GM08714 (cell line): Measurements from ENCODE around the gene CENPU.

Experiments
- H3K4me3 ChIP-seq: fragments of 200-500 bp; sonication (Bioruptor generic); 2 replicates; pipeline ENCODE4 v1.5.1; 2014; ENCODE audit warnings: mild to moderate bottlenecking, low read length, inconsistent platforms
- ZNF274 ChIP-seq: IDR thresholded peaks from 2 replicates; pipeline ENCODE4 v1.6.1; 2012; ENCODE audit warnings: mild to moderate bottlenecking, low read depth, low read length

The CENPU gene

GRCh38 chr4:184763150-184763780 is 29.4 kb upstream of the CENPU start:
- no peak for TF ChIP-seq ZNF274
- H3K4me3 ChIP-seq = no peak overlapping the region

DNA sequence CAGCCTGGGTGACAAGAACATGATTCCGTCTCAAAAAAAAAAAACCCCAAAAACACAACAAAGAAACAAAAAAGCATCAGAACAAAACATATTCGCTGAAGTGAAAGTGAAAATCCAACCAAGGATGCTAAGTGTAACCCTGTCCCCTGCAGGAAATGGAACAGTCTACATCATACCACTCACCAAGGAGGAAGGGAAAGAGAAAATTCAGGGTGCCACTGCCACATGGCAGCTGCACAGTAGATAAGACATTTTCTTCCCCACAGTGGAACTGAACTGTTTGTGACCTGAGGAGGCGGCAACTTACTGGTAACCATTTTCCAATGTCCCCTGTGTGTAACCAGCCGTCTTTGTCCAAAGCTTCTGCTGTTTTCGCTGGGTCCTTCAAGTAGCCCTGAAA is 28.2 kb upstream of the CENPU start:
- no peak overlapping the region for H3K4me3 ChIP-seq
- TF ChIP-seq ZNF274 = no peak

GRCh38 chr4:184760681-184761080 is 26.8 kb upstream of the CENPU start:
- no peak overlapping the region for H3K4me3 ChIP-seq
- no peak for TF ChIP-seq ZNF274

GRCh38 chr4:184757810-184758209 is 23.9 kb upstream of the CENPU start:
- no peak for TF ChIP-seq ZNF274
- no peak overlapping the region for H3K4me3 ChIP-seq

DNA sequence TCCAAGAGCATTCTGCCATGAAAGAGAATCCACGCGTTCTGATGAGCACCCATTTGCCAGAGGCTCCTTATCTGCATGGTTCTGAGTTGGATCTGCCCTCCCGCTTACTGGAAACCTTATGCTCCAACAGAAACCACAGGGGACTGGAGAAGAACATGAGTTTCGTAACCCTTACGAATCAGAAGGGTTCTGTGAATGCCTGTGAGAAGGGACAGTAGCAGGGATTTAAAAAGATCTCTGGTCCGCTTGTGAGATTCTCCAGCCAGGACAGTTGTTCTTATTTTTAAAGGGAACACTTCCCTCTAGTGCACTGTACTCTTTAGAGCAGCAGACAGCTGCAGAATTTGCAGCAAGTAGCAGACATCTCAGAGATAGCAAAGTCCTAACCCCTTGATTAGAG is 22.5 kb upstream of the CENPU start:
- H3K4me3 ChIP-seq = no peak overlapping the region
- no peak for TF ChIP-seq ZNF274

DNA sequence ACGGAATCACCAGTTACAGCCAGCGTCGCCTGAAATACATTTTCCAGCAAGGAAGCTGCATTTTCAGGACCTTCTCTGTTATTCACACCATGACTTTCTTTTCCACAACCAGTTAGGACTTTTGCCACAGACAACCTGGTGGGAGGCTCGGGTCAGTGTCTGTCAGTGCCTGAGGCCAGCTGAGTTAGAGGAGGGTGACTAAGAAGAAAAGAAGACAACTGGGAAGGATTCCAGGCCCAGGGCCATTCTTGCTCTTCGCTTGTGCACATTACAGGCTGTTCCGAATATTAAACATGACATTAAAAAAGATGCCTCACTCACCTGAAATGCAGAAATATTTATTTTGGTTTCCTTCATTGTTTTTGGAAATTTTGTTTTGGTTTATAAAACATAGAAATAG is 21.4 kb upstream of the CENPU start:
- no peak overlapping the region for H3K4me3 ChIP-seq
- TF ChIP-seq ZNF274 = no peak

DNA sequence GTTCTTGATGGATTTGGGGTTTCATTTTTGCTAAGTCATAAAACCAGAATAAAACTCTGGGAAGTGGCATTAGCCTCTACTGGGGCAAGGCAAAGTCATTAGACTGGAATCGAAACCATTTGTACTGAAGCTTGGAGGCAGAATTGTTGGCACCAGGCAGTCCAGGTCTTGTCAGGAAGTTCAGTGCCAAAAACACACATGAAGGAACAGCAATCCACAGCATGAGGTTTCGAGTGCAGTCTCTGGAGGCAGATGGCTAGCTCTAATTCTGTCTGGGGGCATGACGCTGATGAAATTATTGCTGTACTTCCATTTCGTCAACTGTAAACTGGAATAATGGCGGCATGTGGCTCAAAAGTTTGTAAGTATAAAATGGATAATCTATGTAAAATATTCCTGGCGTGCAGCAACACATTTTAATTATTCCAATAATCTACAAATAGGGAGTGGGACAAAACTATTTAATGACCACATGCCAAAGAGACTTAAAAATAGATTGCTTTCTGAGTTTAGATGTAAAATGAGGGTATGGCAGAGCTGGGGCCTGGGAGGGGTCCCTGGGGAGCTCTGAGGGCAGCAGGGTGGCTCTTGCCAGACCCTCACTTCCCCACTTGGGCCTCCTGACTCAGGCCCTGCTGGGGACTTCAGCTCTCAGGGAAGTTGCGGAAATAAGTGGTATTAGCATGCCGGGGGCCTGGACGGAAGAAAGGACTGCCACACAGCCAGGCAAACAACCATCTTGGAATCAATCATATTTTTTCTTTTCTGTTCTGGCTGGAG is 18.8 kb upstream of the CENPU start:
- no peak for TF ChIP-seq ZNF274
- no peak overlapping the region for H3K4me3 ChIP-seq

DNA sequence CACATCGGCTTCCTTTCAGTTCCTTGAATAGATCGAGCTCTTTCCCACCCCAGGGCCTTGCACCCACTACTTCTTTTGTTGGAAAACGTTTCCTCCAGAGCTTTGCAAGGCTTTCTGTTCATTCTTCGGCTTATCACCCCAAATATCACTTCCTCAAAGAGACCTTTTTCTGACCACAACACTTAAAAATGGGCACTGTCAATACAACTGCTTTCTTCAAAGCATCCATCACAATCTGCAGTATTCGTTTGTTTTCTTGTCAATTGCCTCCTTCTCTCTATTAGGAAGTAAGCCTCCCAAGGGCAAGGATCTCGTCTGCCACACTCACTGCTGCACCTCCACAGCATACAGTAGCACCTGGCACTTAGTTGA is 17.7 kb upstream of the CENPU start:
- H3K4me3 ChIP-seq = no peak overlapping the region
- no peak for TF ChIP-seq ZNF274

- H3K4me3 ChIP-seq = no peak overlapping the region
- no peak for TF ChIP-seq ZNF274
These were observed 17.2 kb upstream of the CENPU start for GRCh38 chr4:184750926-184751584.

DNA sequence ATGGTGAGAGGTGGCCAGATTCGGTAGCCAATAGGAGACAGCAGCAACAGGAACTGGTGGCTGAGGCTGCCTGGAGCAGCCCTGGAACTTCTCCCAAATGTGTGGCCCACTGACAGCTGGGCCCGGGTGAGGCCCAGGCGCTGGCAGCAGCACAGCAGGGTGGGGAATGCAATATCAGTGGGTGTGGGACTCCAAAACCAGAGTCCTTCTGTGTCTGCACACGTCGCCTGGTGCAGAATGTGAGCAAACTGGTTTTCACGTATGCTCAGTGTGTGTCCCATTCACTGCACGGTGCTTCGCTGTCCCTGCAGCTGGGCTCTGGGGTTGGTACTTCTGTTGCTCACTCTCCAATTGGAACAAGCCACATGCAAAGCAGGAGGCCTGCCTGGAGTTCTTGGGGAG is 14.4 kb upstream of the CENPU start:
- no peak overlapping the region for H3K4me3 ChIP-seq
- no peak for TF ChIP-seq ZNF274

DNA sequence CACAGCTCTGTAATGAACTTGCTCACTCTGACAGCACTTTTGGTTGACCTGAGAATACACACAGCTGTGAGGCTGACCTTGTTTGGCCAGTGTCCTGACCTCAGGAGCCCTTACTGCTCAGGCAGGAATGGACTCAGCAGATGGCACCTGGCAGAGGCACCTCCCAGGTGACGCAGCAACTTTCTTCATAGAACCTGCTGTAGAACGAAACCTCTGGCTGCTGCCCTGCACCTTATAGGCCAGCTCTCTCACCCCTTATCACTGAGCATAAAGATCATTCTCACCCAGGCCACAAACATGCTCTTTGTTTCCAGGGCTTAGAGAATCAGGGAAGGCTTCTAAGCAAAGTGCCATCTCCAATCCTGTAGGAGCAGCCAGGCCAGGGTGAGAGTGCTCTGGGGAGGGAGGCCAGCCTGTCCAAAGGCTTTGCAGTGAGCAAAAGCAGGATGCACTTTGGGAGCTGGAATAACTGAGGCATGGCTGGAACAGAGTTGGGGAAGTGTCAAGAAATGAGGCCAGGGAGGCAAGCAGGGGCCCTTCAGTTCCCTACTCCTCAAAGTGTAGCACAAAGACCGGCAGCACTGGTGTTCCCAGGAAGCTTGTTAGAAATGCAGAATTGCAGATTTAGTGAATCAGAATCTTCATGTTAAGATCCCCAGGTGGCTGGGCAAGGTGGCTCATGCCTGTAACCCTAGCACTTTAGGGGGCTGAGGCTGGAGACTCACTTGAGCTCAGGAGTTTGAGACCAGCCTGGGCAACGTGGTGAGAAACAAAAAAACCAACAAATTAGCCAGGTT is 13.3 kb upstream of the CENPU start:
- TF ChIP-seq ZNF274 = no peak
- H3K4me3 ChIP-seq = no peak overlapping the region

DNA sequence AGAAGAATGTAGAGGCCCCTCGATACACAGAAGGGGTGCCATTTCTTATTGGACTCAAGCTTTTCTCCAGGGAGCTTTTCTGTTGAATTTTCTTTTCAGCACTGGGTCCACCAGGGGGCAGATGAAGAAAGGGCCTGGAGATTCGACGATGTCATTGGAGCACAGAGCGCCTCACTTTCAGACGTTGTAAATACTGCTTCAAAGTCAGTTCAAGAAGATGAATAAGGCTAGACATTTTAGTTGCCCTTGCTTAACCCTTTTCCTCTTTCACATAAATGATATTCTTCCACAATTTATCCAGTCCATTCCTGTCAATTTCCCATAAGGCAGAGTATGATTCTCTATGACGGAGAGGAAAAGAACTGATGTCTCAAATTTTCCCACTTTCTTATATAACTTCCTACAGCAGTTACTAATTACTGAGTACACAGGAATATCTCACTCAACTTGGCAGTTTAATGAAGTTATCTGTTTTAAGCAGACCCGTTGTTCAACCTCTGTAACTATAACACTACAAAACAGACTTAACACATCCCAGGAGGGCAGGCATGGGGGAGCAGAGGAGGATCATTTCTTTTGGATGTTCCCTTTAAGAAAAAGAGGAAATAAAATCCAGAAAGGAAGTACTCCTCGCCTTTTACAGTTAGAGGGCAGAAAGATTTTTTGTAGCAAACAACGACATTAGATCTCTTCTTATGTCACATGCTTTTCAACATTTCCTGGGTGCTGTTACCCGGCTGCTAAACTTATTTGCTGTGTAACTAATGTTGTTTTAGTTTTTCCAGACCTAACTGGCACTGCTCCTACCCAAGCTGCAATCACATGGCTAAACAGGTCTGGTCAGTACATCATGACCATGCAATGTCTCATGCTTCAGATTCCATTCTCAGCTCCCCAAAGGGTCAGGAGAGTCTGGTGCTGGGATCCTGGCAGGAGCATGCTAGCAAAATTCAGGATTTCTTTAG is 12.2 kb upstream of the CENPU start:
- H3K4me3 ChIP-seq = no peak overlapping the region

DNA sequence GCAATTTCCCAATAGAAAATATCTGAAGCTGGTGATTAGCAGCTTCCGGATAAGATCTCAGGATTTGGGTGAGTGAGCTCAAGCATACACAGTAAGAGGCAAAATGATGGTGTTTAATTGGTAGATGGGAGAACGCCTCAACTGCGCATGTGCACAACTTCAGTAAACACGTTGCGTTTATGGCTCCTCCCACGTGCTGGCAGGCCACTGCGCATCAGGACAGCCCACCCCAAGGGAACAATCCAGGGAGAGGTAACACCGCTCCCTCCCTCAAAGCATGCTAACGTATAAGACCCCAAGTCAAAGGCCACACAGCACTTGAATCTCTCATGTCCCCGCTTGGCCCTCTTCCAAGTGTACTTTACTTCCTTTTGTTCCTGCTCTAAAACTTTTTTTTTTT is 10.3 kb upstream of the CENPU start:
- H3K4me3 ChIP-seq = no peak overlapping the region
- TF ChIP-seq ZNF274 = no peak

More for the DNA sequence above, 12.2 kb upstream of the CENPU start:
- TF ChIP-seq ZNF274 = no peak
